ENCODE results near the gene C16orf92.
"Not testable (repeated sequence)": the region's sequence is repeated elsewhere in the genome, so short reads cannot be mapped to it uniquely, and the experiment has no call there.

The C16orf92 gene

GRCh38 chr16:30023586-30023985, 588 bp downstream of the C16orf92 start:
- no peak for DNase-seq (ENCODE audit: low read depth in 3 of 3, low spot score in 1 of 3)

- DNase-seq (ENCODE audit: low read depth in 3 of 3, low spot score in 1 of 3) = no peak
Observed at GRCh38 chr16:30024451-30024850, 1.5 kb downstream of the C16orf92 start.

GRCh38 chr16:30025156-30025555, 2.2 kb downstream of the C16orf92 start:
- DNase-seq (ENCODE audit: low read depth in 3 of 3, low spot score in 1 of 3) = no peak

- DNase-seq (ENCODE audit: low read depth in 3 of 3, low spot score in 1 of 3) = no peak
Observed at GRCh38 chr16:30025574-30025973, 2.6 kb downstream of the C16orf92 start.

- no peak for DNase-seq (ENCODE audit: low read depth in 3 of 3, low spot score in 1 of 3)
Observed at GRCh38 chr16:30026449-30026848, 3.5 kb downstream of the C16orf92 start.

- DNase-seq (ENCODE audit: low read depth in 3 of 3, low spot score in 1 of 3) = no peak
Observed at GRCh38 chr16:30027588-30028437, 4.8 kb downstream of the C16orf92 start.

GRCh38 chr16:30028438-30029076, 5.6 kb downstream of the C16orf92 start:
- no peak for DNase-seq (ENCODE audit: low read depth in 3 of 3, low spot score in 1 of 3)

- no peak for DNase-seq (ENCODE audit: low read depth in 3 of 3, low spot score in 1 of 3)
Observed at GRCh38 chr16:30030011-30030685, 7.2 kb downstream of the C16orf92 start.

GRCh38 chr16:30030841-30031413, 7.9 kb downstream of the C16orf92 start, which contains the start of gene TLCD3B:
TSS of gene TLCD3B (minus strand) at chr16:30031271. CDS start at chr16:30030527, 744 bp downstream.
- DNase-seq (ENCODE audit: low read depth in 3 of 3, low spot score in 1 of 3) = no peak

- DNase-seq (ENCODE audit: low read depth in 3 of 3, low spot score in 1 of 3) = no peak
Observed at GRCh38 chr16:30031477-30031918, 8.5 kb downstream of the C16orf92 start.

- peak; percentile 23 to 37 (median 27) for DNase-seq (ENCODE audit: low read depth in 3 of 3, low spot score in 1 of 3)
Observed at GRCh38 chr16:30032083-30032819, 9.3 kb downstream of the C16orf92 start.

- no peak for DNase-seq (ENCODE audit: low read depth in 3 of 3, low spot score in 1 of 3)
Observed at GRCh38 chr16:30033270-30033669, 10.3 kb downstream of the C16orf92 start.

- no peak for DNase-seq (ENCODE audit: low read depth in 3 of 3, low spot score in 1 of 3)
Observed at GRCh38 chr16:30040221-30040620, 17.2 kb downstream of the C16orf92 start.

GRCh38 chr16:30040690-30041089, 17.7 kb downstream of the C16orf92 start:
- DNase-seq (ENCODE audit: low read depth in 3 of 3, low spot score in 1 of 3) = not testable (repeated sequence)

GRCh38 chr16:30041841-30042240, 18.8 kb downstream of the C16orf92 start:
- no peak for DNase-seq (ENCODE audit: low read depth in 3 of 3, low spot score in 1 of 3)

- no peak for DNase-seq (ENCODE audit: low read depth in 3 of 3, low spot score in 1 of 3)
Observed at GRCh38 chr16:30046178-30046577, 23.2 kb downstream of the C16orf92 start.

GRCh38 chr16:30046588-30046987, 23.6 kb downstream of the C16orf92 start:
- no peak for DNase-seq (ENCODE audit: low read depth in 3 of 3, low spot score in 1 of 3)

GRCh38 chr16:30049871-30050270, 26.9 kb downstream of the C16orf92 start:
- DNase-seq (ENCODE audit: low read depth in 3 of 3, low spot score in 1 of 3) = no peak

- DNase-seq (ENCODE audit: low read depth in 3 of 3, low spot score in 1 of 3) = no peak
Observed at GRCh38 chr16:30051518-30051917, 28.5 kb downstream of the C16orf92 start.

- peak; percentile 73 to 84 (median 78) for DNase-seq (ENCODE audit: low read depth in 3 of 3, low spot score in 1 of 3)
Observed at GRCh38 chr16:30052671-30053372, 29.8 kb downstream of the C16orf92 start.
